22Rv1 (cell line): Measurements from ENCODE around the gene KCNJ9.
A peak's percentile ranks its signal among the peaks of the same experiment; 100 is the strongest.

Experiments
- H3K27ac ChIP-seq: fragments of 450-650 bp; 2 replicates; pipeline ENCODE4 v1.5.1; 2017
- CTCF ChIP-seq: fragments of 450-650 bp; IDR thresholded peaks from 2 replicates; pipeline ENCODE4 v1.5.1; 2017; ENCODE audit warnings: mild to moderate bottlenecking
- ZFX ChIP-seq: fragments of 450-650 bp; IDR thresholded peaks from 2 replicates; pipeline ENCODE4 v1.6.1; 2017; ENCODE audit warnings: antibody characterized with exemption, borderline replicate concordance

The KCNJ9 gene

GRCh38 chr1:160128636-160129035 lies 47.3 kb downstream of the KCNJ9 start:
- TF ChIP-seq ZFX (no peak), CTCF (no peak)
- H3K27ac ChIP-seq = no peak overlapping the region

- H3K27ac ChIP-seq = no peak overlapping the region
- TF ChIP-seq ZFX (no peak), CTCF (no peak)
Observed at GRCh38 chr1:160129046-160129445, 47.7 kb downstream of the KCNJ9 start.

GRCh38 chr1:160129558-160129957 lies 48.2 kb downstream of the KCNJ9 start:
- H3K27ac ChIP-seq = no peak overlapping the region
- no peak for TF ChIP-seq ZFX
- no peak for TF ChIP-seq CTCF

GRCh38 chr1:160129966-160130365 lies 48.6 kb downstream of the KCNJ9 start:
- TF ChIP-seq CTCF (no peak), ZFX (no peak)
- no peak overlapping the region for H3K27ac ChIP-seq

GRCh38 chr1:160130486-160130885 lies 49.1 kb downstream of the KCNJ9 start:
- TF ChIP-seq ZFX (no peak), CTCF (no peak)
- H3K27ac ChIP-seq = no peak overlapping the region

GRCh38 chr1:160130939-160131338 lies 49.6 kb downstream of the KCNJ9 start:
- TF ChIP-seq ZFX = no peak
- TF ChIP-seq CTCF = no peak

GRCh38 chr1:160131803-160132565 lies 50.6 kb downstream of the KCNJ9 start:
- peak overlapping the region; percentile 7; the same call in 1 of the 2 replicates for H3K27ac ChIP-seq
- TF ChIP-seq ZFX = no peak
- no peak for TF ChIP-seq CTCF

More at GRCh38 chr1:160130939-160131338, 49.6 kb downstream of the KCNJ9 start:
- H3K27ac ChIP-seq = no peak overlapping the region
